ENCODE data around the gene ANKRD1. TPM values are rescaled to one million over a fixed set of nuclear protein-coding genes. Genes with fewer than 3 reads are reported as not detected.

Gene ANKRD1
- total and polyA plus RNA-seq, 2 of the 8 experiments (the other 6 are each of a cell fraction or from before 2014, with no cell fraction given), result 0.03 TPM; not detected in 1

GRCh38 chr10:90964781-90965465, 44.0 kb upstream of the ANKRD1 start:
- no peak overlapping the region for H4K5ac ChIP-seq (ENCODE audit: insufficient read length, low read depth, low read length)
- H3K4me3 ChIP-seq (ENCODE audit: extremely low read depth in 1 of 4, insufficient read depth in 2 of 4, low read depth in 3 of 4, low read length in 4 of 4), result no peak overlapping the region
- no peak overlapping the region for H3K18ac ChIP-seq (ENCODE audit: extremely low read depth, low read length)
- H3K79me2 ChIP-seq (ENCODE audit: control insufficient read depth in 1 of 2, insufficient read depth in 2 of 2, low read length in 2 of 2), result no peaks in the 10 kb centered on the region
- no peak overlapping the region for H3K56ac ChIP-seq (replicated peaks; ENCODE audit: insufficient read length, low read depth, low read length)
- H2BK5ac ChIP-seq (ENCODE audit: low read depth, low read length), result no peak overlapping the region
- H3K9me3 ChIP-seq (ENCODE audit: insufficient read depth in 2 of 2, low read depth in 1 of 2, low read length in 1 of 2), result no peaks in the 10 kb centered on the region
- DNase-seq (ENCODE audit: low read depth in 1 of 2, low spot score in 2 of 2) (no peak), FAIRE-seq (no peak)
- POLR2A ChIA-PET (ENCODE audit: partially characterized antibody), result no interaction called here
- H3K36me3 ChIP-seq (ENCODE audit: control insufficient read depth in 2 of 4, insufficient read depth in 4 of 4, low read length in 3 of 4), result no peaks in the 10 kb centered on the region
- H2BK12ac ChIP-seq (ENCODE audit: low read depth, low read length), result no peak overlapping the region
- no peak overlapping the region for H2AK5ac ChIP-seq (ENCODE audit: low read depth, low read length)
- H2BK120ac ChIP-seq (replicated peaks; ENCODE audit: low read depth, low read length), result no peak overlapping the region
- H3K4ac ChIP-seq (replicated peaks; ENCODE audit: insufficient read length, low read depth, low read length), result no peak overlapping the region
- 94% methylated on average over 1 of the region's 1 CpG; no CpG with 5 or more reads in 1 of the 2 experiments for WGBS, 2 experiments (ENCODE audit: extremely low coverage in 1 of 2, insufficient coverage in 1 of 2, insufficient read length in 1 of 2, insufficient replicate concordance in 2 of 2, low coverage in 1 of 2, low lambda C conversion rate in 2 of 2, missing lambda C conversion rate in 1 of 2)
- peaks cover 0 to 26% (median 9%) of the 10 kb centered on the region in 4 experiments; a peak in 4 of 7 replicates for H3K27me3 ChIP-seq (replicated peaks in 1 of 4; ENCODE audit: control insufficient read depth in 3 of 4, extremely low read depth in 1 of 4, insufficient read depth in 3 of 4, low read length in 3 of 4)
- H4K8ac ChIP-seq (ENCODE audit: extremely low read depth, insufficient read depth, low read length), result no peak overlapping the region
- no peak overlapping the region for H3K9ac ChIP-seq (replicated peaks in 1 of 4; ENCODE audit: extremely low read depth in 1 of 4, low read depth in 3 of 4, low read length in 3 of 4)
- no peak overlapping the region for H2BK15ac ChIP-seq (ENCODE audit: low read length)
- CTCF ChIA-PET (ENCODE audit: partially characterized antibody), result interaction anchor here (0.6 to 3.4 kb wide), 3 partner anchors 40 to 456 kb away, joined by 3 to 21 read pairs (median 3); no protein-coding TSS in a partner anchor
- no peak overlapping the region for H2AFZ ChIP-seq (ENCODE audit: low read length)
- no peak for TF ChIP-seq YY1 (IDR thresholded peaks at IDR 0.05; ENCODE audit: low read depth, low read length)
- no peak for TF ChIP-seq GABPA (IDR thresholded peaks at IDR 0.05; ENCODE audit: borderline replicate concordance, insufficient read depth, low read length)
- no peak for TF ChIP-seq JUND (IDR thresholded peaks at IDR 0.05; ENCODE audit: low read length)
- TF ChIP-seq SIRT6 (IDR thresholded peaks at IDR 0.05; ENCODE audit: low read length), result no peak
- TF ChIP-seq MAFK (IDR thresholded peaks at IDR 0.05; ENCODE audit: low read depth, low read length), result no peak
- TF ChIP-seq SUZ12 (IDR thresholded peaks at IDR 0.05; ENCODE audit: low read length), result no peak
- H3K23me2 ChIP-seq (ENCODE audit: low read depth, low read length), result no peaks in the 10 kb centered on the region
- no peak overlapping the region for H3K23ac ChIP-seq (ENCODE audit: insufficient read length)
- H3K4me2 ChIP-seq (ENCODE audit: insufficient read depth in 1 of 2, low read depth in 2 of 2, low read length in 2 of 2), result no peak overlapping the region
- H4K20me1 ChIP-seq (replicated peaks in 1 of 2; ENCODE audit: control insufficient read depth in 1 of 2, insufficient read depth in 2 of 2, low read length in 2 of 2), result no peaks in the 10 kb centered on the region
- no peak overlapping the region for H4K91ac ChIP-seq (replicated peaks; ENCODE audit: insufficient read length, low read length)
- H2BK20ac ChIP-seq (ENCODE audit: low read length), result no peak overlapping the region
- H3K4me1 ChIP-seq (replicated peaks in 1 of 4; ENCODE audit: control insufficient read depth in 3 of 4, insufficient read depth in 4 of 4, low read length in 3 of 4), result no peaks in the 10 kb centered on the region
- no peak overlapping the region for H3K14ac ChIP-seq (ENCODE audit: insufficient read length)
- no peaks in the 10 kb centered on the region for H3K79me1 ChIP-seq (ENCODE audit: low read depth, low read length)
- H3K27ac ChIP-seq (ENCODE audit: low read depth, low read length), result no peak overlapping the region
